GM21381 (cell line): Measurements from ENCODE around the gene CREBBP.

Experiments
- ATAC-seq: cut with Tn5 transposase; IDR thresholded peaks from one replicate; pipeline ENCODE4 v1.9.1; 2021; ENCODE audit warnings: mild to moderate bottlenecking, moderate library complexity; ENCODE audit not compliant: unreplicated experiment

Gene CREBBP

DNA sequence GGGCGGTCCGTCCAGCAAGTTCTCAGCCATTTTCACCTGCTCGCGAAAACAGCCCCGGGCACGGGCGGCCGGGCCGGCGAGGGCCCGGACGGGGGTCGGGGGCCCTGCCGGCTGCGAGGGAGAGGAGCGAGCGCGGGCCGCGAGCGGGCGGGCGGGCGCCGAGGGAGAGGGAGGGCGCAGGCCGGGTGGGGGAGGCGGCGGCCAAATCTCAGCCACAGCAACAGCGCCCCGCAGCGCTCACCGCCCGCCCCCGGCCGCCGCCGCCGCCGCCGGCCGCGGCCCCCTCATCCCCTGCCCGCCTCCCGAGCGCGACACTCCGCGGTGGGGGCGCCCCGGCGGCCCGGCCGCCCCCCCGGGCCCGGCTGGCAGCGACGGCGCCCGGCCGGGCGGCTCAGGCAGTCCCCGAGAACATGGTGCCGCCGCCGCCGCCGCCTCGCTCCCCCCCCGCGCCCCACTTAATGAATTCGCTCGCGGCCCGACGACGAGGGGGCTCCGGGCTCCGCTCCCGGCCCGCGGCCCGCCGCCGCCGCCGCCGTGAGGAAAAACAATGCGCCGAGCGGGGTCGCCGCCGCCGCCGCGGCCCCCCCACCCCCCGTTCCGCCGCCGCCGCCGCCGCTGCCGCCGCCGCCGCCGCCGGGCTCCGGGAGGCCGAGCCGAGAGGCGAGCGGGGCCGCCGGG, 487 bp downstream of the CREBBP start:
- peak; percentile 57 for ATAC-seq

DNA sequence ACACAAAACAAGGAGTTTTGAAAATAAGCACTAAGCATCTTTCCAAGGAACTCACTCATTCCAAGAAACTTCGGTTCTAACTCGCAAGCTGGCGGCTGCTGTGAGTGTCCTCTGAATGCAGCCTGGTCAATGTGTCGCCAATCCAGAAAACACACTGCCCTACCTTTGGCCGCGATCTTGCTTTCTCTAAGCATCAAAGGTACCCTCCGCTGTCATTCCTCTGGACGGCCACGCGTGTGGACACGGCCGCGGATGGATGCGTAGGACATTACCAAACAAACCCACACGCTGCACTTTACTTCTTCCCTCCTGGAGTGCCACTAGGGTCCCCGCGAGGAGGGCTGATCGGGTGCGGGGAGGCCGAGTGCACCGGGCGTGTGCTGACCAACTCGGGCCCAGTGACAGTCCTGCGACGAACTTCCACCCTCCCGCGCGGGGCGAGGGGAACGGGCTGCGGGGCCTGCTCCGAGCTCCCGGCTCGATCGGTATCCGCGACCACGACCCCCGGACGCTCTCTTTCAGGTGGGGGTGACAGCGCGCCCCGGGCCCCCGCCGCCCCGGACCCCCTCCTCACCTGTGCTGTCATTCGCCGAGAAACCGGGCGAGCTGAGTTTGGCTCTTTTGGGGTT, 1.1 kb downstream of the CREBBP start:
- ATAC-seq, result peak; percentile 16

- no peak for ATAC-seq
Measured at GRCh38 chr16:3878610-3879009, 1.9 kb downstream of the CREBBP start.

DNA sequence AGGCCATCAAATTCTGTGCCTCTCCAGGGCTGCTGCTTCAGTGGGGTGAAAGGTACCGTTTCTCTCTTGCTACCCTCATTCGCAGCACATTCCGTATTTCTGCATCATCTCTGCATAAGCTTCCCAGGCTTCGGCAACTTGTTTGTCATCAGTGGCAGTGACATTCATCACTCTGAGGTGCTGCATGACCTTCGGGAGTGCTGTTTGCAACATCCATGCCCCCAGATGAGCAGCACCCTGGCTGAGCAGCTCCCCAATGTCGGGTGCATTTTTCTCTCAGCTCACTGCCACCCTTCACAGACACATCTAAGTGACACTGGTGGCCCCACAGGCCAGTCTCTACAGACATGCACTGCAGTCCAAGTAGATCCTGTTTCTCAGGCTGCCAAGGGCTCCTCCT, 3.8 kb downstream of the CREBBP start:
- no peak for ATAC-seq

DNA sequence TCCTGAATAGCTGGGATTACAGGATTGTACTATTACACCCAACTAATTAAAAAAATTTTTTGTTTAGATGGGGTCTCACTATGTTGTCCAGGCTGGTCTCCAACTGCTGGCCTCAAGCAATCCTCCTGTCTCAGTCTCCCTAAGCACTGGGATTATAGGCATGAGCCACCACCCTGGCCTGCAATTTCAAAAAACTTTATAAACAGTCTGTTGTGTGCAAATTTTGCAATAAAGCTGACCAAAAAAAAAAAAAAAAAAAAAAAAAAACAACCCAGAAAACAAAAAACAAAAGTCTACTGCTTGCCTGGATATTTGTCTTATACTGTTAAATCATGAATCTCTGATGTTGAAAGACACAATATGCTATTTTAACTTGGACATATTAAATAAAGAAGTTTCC, 4.4 kb downstream of the CREBBP start:
- no peak for ATAC-seq

- no peak for ATAC-seq
Measured at GRCh38 chr16:3874794-3875692, 5.5 kb downstream of the CREBBP start.

GRCh38 chr16:3874242-3874641, 6.3 kb downstream of the CREBBP start:
- no peak for ATAC-seq

DNA sequence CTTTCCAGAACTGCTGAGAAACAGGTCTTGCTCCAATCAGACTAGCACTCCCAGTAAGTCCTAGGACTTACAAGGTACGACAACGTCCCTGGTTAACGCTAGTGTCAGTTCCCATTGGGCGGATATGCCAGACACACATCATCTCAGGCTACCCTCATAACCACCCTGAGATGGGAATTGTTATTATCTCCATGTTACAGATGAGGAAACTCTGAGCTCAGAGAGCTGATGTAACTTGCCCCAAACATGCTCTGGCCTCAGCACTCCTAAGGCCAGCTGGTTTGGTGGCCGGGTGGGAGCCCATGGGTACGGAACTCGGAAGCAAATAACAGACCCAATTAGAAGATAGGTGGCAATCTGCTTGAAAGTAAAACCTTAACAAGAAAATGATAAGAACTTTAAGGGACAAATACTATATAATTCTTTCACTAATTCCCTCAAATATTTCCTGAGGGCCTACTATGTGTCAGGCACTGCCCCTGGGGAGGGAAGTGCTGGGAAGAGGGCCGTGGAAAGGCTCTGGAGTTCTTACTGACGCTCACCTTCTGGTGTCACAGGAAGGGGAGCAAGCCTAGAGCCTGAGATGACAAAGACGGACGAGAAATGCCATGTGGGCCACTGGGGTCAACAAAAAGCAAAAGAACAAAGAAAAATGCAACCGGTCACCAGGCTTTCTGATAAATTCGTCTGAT, 6.9 kb downstream of the CREBBP start:
- ATAC-seq, result no peak

DNA sequence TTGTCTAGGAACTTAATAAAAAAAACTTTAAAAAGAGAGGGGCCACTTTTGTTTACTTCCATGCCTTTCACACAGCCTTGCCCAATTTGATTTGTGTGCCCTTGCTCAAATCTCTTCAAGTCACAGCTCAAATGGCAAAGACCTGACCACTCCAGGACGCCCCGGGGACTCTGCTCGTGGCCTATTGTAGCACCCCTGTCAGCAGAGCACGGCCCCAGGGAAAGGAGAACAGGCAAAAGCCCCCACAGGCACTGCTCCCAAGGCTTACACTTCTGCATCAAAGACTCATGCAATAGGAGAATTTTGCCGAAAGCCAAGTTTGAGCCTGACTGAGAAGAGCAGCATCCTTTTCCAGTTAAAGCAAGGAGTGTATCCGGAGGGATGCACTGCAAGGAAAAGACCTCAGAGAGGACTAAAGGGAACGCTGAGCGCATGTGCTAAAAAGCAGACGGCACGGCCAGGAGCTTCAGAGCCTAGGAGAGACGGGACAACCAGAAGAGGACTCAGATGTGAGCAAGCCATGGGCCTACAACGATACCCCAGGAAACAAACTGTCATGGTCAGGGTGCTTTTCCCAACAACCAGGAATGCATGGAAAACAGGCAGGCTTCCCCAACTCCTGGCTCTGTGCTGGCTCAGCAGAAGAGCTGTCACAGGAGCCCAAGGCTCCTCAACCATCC, 8.2 kb downstream of the CREBBP start:
- ATAC-seq, result no peak

GRCh38 chr16:3868967-3869366, 11.5 kb downstream of the CREBBP start:
- ATAC-seq, result no peak

- no peak for ATAC-seq
Measured at GRCh38 chr16:3868556-3868955, 12.0 kb downstream of the CREBBP start.

GRCh38 chr16:3866703-3867431, 13.6 kb downstream of the CREBBP start:
- ATAC-seq, result no peak

- ATAC-seq, result no peak
Measured at GRCh38 chr16:3865241-3865640, 15.3 kb downstream of the CREBBP start.

DNA sequence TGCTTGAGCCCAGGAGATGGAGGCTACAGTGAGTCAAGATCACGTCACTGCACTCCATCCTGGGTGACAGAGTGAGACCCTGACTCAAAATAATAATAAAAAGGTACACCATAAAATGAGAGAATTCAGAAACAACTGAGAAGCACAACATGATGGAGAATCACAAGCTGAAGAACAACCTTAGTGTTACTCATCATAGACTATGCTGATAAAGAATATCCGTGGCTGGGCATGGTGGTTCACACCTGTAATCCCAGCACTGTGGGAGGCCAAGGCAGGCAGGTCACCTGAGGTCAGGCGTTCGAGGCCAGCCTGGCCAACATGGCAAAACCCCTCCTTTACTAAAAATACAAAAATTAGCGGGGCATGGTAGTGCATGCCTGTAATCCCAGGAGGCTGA, 16.0 kb downstream of the CREBBP start:
- ATAC-seq, result no peak

GRCh38 chr16:3863587-3863986, 16.9 kb downstream of the CREBBP start:
- no peak for ATAC-seq

GRCh38 chr16:3861808-3862451, 18.6 kb downstream of the CREBBP start:
- no peak for ATAC-seq

DNA sequence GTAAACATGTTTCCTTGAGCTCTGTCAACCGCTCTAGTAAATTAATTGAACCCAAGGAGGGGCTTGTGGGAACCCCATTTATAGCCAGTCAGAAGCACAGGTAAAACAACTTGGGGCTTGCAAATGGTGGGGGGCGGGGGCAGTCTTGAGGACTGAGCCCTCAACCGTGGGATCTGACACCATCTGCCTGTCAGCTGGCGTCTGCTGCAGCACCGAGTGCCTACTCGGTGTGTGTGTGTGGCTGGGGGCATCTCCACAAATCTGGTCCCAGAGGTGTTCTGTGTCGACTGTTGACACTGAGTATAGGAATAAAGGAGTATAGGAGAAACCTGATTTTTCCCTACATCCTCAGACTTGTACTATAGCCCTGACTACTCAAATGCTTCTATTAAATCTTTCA, 20.6 kb downstream of the CREBBP start:
- ATAC-seq, result no peak

GRCh38 chr16:3858801-3859200, 21.7 kb downstream of the CREBBP start:
- no peak for ATAC-seq

DNA sequence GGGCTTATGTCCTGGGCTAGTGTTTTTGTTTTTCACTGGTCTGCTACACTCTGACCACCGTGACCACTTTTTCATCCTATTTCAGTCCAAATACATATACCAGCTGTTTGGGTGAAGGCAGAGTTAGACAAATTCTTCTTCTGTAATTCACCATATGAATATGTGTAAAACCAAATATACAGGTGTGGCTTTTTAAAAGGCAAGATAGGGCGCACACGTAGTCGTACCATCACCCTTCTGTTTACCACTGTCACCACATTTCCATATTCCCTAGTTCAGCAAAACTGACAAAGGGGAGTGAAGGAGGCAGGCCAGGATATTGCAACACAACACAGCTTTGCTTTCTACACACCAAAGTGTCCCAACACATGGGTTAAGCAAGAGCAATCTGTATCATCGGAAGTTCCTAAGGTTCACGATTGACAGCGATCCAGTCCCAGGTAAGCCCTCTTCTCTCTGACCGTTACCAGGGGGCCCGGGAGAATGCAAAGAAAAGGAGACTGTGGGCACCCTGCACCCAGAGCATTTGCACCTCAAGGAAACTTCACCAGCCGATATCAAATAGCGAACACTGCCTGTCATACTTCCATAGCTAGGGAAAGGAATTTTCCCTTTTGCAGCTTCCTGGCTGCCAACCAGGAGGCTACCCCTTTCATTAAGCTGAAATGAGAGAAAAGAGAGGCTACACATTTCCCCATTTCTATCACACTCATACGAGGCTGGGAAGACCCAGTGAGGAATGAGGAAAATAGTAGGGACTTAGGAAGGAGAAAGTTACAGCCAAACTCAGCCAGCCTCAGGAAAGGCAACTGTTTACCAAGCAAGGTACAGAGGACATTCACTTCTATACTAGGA, 23.1 kb downstream of the CREBBP start:
- ATAC-seq, result peak; percentile 54
